D721Med (cell line): ENCODE data around the gene L1CAM.
A peak's percentile ranks its signal among the peaks of the same experiment; 100 is the strongest.

Experiments
- DNase-seq: peaks from one replicate; pipeline ENCODE4 v3.0.0; 2011; ENCODE audit warnings: low spot score; ENCODE audit not compliant: insufficient read length
- FAIRE-seq: peaks from 2 replicates; lab custom pipeline; 2011; peaks lifted over from hg19 to GRCh38; lab: Jason Lieb, UNC
- TF ChIP-seq, protein P1 (sequence below): IDR thresholded peaks from 2 replicates; pipeline ENCODE4 v1.5.1; 2012; ENCODE audit warnings: mild to moderate bottlenecking, control low read depth; ENCODE audit not compliant: insufficient read depth; ENCODE audit errors: missing control alignments

L1CAM gene, protein sequence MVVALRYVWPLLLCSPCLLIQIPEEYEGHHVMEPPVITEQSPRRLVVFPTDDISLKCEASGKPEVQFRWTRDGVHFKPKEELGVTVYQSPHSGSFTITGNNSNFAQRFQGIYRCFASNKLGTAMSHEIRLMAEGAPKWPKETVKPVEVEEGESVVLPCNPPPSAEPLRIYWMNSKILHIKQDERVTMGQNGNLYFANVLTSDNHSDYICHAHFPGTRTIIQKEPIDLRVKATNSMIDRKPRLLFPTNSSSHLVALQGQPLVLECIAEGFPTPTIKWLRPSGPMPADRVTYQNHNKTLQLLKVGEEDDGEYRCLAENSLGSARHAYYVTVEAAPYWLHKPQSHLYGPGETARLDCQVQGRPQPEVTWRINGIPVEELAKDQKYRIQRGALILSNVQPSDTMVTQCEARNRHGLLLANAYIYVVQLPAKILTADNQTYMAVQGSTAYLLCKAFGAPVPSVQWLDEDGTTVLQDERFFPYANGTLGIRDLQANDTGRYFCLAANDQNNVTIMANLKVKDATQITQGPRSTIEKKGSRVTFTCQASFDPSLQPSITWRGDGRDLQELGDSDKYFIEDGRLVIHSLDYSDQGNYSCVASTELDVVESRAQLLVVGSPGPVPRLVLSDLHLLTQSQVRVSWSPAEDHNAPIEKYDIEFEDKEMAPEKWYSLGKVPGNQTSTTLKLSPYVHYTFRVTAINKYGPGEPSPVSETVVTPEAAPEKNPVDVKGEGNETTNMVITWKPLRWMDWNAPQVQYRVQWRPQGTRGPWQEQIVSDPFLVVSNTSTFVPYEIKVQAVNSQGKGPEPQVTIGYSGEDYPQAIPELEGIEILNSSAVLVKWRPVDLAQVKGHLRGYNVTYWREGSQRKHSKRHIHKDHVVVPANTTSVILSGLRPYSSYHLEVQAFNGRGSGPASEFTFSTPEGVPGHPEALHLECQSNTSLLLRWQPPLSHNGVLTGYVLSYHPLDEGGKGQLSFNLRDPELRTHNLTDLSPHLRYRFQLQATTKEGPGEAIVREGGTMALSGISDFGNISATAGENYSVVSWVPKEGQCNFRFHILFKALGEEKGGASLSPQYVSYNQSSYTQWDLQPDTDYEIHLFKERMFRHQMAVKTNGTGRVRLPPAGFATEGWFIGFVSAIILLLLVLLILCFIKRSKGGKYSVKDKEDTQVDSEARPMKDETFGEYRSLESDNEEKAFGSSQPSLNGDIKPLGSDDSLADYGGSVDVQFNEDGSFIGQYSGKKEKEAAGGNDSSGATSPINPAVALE

DNA sequence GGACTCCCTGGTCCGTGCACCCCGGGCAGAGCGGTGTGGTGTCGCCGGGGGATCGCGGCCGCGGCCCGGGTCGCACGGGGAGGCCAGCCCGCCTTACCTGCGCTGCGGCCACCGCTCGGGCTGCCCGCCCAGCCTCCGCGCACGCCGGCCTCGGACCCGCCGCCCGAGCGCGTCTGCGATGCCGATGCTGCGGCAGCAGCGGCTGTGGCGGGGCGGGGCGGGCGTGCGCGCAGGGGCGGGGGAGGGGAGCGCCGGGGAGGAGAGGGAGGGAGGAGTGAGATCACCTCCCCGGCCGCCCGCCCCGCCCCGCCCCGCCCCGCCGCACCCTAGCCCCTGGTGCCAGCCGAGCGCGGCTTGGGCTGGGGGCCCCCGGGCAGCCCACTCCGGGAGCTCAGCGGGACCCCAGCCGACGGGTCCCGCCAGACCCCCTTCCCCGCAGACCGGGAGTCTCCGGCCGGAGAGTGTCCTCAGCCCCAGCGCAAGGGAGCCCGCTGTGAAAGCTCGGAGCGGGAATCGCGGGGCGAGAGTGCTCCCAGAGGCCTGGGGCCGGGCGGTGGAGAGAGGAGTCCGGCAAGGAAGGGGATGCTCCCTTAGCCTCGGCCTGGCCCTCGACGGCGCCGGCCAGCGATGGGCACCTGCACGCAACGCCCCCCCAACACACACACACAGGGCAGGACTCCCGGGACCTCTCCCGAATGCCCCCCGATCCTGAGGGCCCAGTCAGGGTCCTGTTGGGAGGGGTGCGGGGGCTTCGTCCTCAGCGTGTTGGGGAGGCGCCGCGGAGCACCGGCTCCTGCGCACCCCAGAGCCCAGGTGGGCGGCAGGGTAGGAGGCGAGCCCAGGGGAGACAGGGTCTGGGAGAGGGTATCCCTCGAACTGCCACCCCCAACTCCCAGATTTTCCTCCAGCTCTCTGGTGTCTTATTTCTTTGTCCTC lies at the start of gene L1CAM:
Gene L1CAM (minus strand): TSS at position 206 of the 936 bp plus-strand sequence. CDS start 10,337 bp downstream, outside the sequence.
- TF ChIP-seq, protein P1, sequence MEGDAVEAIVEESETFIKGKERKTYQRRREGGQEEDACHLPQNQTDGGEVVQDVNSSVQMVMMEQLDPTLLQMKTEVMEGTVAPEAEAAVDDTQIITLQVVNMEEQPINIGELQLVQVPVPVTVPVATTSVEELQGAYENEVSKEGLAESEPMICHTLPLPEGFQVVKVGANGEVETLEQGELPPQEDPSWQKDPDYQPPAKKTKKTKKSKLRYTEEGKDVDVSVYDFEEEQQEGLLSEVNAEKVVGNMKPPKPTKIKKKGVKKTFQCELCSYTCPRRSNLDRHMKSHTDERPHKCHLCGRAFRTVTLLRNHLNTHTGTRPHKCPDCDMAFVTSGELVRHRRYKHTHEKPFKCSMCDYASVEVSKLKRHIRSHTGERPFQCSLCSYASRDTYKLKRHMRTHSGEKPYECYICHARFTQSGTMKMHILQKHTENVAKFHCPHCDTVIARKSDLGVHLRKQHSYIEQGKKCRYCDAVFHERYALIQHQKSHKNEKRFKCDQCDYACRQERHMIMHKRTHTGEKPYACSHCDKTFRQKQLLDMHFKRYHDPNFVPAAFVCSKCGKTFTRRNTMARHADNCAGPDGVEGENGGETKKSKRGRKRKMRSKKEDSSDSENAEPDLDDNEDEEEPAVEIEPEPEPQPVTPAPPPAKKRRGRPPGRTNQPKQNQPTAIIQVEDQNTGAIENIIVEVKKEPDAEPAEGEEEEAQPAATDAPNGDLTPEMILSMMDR = no peak
- DNase-seq (no peak), FAIRE-seq (no peak)

DNA sequence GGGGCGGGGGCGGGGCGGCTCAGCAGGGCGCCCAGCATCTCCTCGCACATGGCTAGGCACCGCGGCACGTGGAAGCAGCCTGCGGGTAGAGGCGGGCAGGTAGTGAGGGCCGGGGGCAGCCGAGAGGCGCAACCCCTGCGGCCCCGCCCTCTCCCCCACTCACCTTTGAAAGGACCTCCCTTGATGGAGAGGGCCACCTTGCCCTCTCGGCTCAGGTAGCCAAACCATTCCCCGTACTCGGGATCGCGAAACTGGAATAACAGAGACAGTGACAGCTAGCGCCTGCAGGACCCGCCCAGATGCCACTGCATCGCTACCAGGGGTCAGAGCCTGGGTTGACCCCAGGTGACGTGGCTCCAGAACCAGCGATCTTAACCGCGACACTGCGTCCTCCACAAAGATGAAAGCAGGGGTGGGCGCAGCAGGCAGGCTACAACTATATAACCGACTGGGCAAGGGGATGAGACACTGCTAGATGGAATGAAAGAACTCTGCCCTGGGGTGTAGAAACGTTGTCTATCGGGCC lies 49.4 kb upstream of the L1CAM start:
- TF ChIP-seq, protein P1 = no peak
- DNase-seq (no peak), FAIRE-seq (no peak)

DNA sequence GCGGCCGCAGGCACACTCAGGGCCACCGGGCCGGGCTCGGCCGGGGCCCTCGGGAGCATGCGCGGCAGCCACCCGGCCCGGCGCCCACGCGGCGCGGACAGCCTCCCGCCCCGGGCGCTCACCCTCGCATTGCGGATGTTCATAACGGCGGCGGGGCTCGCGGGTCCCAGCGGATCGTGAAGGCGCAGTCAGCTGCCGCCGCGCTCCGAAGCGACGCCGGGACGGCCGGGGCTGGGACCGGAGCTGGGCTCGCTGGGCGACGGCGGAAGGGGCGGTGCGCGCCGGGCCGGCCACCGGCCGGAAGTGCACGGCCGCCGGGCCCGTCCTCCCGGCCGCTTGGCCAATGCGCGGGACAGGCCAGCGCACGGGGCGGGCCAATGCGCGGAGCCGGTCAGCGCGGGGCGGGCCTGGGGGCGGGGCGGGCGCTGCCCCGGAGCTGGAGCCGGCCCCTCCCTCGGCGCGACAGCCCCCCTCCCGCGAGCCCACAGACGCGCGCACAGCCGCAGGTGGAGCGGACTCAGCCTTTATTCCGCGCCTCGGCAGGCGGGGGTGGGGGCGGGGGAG lies 48.9 kb upstream of the L1CAM start, which contains the start of gene NAA10:
Gene NAA10 (minus strand): TSS at position 276 of the 564 bp plus-strand sequence. CDS start 133 bp downstream, at position 143.
- FAIRE-seq (no peak), DNase-seq (peak; percentile 78)
- TF ChIP-seq, protein P1 = no peak

DNA sequence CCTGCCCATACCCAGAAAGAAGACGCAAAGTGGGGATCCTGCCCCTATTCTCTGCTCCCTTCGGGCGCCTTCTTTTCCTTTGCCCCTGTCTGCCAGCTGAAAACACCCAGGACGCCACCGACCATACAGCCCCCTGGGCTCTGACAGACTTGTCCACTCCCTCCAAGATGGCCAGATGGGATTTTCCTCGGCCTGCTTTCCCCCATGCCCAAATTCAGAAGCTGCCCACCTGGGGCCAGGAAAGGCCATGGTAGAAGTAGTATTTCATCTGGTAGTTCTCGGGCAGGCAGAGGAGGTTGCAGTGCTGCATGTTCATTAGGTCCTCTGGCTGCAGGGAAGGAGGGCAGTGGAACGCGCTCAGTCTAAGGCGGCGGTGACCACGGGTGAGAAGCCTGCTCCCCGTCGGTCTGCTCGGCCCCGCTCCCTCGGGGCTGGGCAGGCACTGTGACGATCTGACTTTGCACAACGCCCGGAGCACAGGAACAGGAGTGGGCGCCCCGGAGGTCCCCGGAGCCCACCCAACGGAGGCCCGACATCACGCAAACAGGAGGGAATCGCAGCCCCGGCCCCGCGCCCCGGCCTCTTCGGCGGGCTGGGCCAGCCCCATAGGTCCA lies 48.3 kb upstream of the L1CAM start:
- DNase-seq = no peak
- TF ChIP-seq, protein P1 = no peak
- no peak for FAIRE-seq

DNA sequence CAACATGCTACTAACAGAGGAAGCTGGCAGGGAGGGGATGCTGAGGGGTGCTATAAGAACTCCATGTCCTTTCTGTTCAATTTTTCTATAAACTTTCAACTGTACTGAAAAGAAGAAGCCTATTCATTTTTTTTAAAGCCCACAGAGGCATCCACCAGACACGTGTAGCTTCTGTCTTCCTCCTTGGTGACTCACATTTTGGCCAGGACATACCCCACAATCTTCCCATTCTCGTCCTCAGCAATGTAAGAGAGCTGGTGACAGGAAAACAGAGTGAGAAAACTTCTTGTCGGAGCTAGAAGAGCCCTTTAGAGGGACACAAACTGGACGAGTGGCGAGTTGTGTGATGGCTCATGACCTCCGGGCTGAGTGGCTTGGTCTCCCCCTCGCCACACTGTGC lies 47.8 kb upstream of the L1CAM start:
- FAIRE-seq = no peak
- TF ChIP-seq, protein P1 = no peak
- no peak for DNase-seq
